IPS-18c (cell line): ENCODE measurements around the gene TMEM151B.

Experiments used
- H3K4me3 ChIP-seq: 2 replicates; pipeline ENCODE4 v1.7.0; 2013; ENCODE audit warnings: low read depth, mild to moderate bottlenecking, low read length, moderate library complexity; ENCODE audit not compliant: insufficient read depth
- H3K9me3 ChIP-seq: one replicate; pipeline ENCODE4 v1.6.1; 2013; ENCODE audit warnings: mild to moderate bottlenecking, low read length, moderate library complexity; ENCODE audit not compliant: control insufficient read depth, insufficient read depth

Gene TMEM151B

DNA sequence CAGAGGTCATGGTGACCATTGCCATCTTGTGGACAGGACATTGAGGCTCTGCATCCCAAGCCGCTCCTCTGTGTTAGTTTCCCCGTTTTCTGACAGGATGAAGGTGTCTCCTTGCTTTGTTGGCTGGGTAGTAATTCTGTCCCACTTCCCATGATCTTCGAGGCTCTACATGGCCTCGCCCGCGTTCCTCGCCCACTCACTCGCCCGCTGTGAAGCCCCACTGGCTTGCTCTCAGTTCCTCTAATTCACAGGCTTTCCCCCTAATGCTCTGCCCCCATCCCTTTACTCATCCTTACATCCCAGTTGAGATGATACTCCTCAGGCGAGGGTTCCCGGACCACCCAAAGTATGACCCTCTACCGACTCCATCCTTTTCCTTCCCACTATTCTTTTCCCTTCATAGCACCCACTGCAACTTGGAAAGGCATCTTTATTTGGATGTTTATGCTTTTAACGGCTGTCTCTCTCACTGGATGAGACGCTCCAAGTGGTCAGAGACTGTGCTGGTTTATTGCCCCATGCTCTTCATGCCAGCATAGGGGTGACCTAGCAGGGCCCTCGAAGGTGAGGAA, 12.4 kb upstream of the TMEM151B start:
- no peaks in the 10 kb centered on the region for H3K9me3 ChIP-seq
- H3K4me3 ChIP-seq, result peak overlapping the region; percentile 84

DNA sequence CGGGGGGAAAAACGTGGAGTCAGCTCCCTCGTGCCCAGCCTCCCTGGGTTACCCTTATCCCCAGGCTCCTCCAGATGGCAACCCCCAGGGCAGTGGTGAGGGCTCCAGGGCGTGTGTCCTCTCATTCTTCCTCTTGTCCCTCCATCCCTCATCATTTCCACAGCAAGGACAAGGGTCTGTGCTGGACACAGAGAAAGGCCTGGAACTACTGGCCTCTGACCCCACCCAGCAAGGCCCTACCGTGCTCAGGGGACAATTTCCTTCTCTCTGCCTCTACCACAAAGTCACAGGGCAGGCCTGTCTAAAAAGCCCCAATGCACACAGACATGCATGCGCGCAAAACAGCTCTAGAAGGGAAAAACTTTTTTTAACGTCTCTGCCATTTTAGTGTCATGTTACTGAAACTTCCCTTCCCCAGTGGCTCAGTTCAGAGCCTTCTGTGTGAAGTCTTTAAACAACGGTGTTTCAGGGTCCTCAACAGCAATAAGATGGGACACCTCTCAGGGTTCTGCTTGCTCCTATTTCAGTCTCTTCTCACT, 11.9 kb upstream of the TMEM151B start:
- Histone ChIP-seq H3K4me3 (no peak overlapping the region), H3K9me3 (no peaks in the 10 kb centered on the region)

DNA sequence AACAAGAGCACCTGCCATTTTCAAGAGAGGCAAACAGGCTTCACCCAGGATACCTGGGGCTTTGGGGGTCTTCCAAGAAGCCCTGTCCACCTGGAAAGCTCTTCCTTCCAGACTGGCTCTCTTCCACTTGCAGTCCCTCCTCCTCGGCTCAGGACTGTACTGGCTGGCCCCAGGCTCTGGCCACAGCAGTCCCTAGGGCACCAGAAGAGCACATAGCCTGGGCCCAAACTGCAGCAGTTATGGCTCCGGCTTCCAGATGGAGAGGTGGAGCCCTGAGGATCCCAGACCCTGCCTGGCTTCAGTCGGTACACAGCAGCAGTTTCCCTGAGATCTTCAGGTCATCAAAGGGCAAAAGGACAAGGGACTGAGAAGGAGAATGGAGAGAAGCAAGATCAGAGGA, 11.3 kb upstream of the TMEM151B start:
- no peaks in the 10 kb centered on the region for H3K9me3 ChIP-seq
- H3K4me3 ChIP-seq, result no peak overlapping the region

DNA sequence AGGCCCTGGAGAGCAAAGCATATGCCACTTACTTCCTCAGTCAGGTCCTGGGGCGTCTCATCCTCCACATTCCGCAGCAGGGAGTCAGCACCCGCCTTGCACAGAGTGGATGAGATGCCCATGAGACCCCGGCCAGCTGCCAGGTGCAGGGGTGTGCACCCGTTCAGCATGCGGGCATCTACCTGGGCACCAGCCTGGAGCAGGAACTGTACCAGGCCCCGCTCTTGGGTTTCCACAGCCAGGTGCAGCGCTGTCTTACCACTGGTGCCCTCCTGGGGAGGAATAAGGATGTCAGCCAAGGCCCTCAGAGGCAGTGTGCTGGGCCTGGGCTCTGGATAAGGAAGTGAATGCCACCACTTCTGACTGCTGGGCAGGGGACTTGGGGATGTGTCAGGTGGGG, 10.2 kb upstream of the TMEM151B start:
- H3K9me3 ChIP-seq, result no peaks in the 10 kb centered on the region

DNA sequence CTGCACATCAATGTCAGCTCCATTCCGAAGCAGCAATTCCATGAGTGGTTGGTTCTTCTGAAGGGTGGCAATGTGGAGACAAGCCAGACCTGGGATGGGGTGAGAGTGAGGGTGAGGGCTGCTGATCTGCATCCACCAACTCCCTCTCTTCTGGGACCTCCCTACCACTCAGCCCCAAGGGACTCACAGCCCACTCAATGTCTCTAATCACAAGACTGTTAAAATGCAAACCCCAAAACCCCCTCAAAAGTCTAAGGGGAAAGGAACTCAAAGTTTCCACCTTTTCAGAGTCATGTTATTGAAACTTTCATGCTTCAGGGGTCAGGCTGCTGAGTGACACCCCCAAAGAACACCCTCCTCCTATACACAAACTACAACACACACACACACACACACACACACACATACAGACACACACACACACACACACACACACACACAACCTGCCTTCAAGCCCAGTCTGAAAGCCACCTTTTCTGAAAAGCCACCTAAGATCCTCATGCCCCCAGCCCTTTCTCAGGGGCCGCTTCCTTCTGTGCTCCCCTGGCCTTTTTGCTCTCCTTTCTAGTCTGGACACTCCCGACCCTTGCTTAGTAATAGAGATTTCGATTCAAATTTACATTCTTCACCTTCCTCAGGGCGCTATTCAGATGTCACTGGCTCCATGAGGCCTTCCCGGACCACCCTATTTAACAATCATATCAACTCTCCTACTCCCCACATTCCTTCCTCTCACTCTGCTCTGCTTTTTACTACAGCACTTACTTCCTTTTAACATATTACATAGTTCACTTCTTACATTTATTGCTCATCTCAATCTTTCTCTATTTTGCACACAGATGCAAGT, 9.6 kb upstream of the TMEM151B start:
- no peak overlapping the region for H3K4me3 ChIP-seq

More for the DNA sequence above, 10.2 kb upstream of the TMEM151B start:
- H3K4me3 ChIP-seq, result no peak overlapping the region

DNA sequence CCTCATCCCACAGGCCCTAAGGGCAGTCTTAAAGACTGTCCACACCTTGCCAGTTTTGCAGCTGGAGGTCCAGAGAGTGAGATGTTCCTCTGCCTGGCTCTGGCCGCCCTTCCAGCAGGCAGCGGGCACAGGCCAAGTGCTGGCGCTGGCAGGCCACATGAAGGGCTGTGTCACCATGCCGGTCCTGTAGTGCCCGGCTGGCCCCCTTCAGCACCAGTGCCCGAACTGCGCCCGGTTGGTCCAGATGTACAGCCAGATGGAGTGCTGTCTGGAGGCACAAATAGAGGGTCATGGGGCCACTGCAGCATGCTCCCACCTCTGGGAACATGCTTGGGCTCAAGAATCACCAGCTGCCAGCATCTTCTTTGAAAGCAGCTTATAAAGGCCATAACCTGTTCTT, 8.7 kb upstream of the TMEM151B start:
- Histone ChIP-seq H3K9me3 (no peaks in the 10 kb centered on the region), H3K4me3 (no peak overlapping the region)

More for the DNA sequence above, 9.6 kb upstream of the TMEM151B start:
- no peaks in the 10 kb centered on the region for H3K9me3 ChIP-seq

DNA sequence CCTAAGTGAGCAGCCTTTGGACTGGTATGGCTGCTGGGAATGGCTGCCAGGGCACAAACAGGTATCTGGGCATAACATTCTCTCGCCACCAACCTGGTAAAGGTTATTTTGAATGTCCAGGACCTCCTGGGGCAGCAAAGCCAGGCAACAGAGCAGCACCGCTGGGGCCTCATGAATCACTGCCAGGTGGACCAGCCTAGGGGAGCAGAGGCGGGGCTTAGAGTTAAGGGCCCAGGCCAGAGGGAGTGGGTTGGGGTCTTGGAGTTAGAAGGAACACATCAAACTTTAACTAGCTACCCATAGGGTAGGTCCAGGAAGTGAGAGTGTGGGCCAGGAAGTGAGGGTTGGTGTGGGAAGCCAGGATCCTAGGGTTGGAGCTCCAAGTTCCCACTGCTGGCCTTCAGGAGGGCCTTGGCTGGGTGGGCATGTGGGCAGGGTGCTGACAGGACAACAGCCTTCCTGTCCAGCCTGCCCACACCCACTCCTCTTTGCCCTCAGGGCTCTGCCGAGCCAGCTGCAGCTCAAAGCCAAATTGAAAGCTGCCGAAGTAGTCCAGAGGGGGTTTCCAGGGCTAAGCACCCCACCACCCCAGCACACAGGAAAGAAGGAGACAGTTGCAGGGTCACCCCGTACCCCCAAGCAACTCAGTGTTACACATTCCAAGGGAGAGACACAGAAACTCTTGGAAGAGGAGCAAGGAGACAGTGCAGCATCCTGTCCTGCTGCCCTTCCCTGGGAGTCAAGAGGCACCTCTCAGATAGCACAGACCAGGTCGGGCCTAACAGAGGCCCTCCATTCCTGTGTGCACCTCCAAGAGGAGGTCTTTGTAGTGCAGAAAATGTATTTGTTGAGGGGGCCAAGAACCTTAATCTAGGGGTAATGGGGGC, 7.5 kb upstream of the TMEM151B start:
- Histone ChIP-seq H3K4me3 (peak overlapping the region; percentile 34), H3K9me3 (no peaks in the 10 kb centered on the region)

DNA sequence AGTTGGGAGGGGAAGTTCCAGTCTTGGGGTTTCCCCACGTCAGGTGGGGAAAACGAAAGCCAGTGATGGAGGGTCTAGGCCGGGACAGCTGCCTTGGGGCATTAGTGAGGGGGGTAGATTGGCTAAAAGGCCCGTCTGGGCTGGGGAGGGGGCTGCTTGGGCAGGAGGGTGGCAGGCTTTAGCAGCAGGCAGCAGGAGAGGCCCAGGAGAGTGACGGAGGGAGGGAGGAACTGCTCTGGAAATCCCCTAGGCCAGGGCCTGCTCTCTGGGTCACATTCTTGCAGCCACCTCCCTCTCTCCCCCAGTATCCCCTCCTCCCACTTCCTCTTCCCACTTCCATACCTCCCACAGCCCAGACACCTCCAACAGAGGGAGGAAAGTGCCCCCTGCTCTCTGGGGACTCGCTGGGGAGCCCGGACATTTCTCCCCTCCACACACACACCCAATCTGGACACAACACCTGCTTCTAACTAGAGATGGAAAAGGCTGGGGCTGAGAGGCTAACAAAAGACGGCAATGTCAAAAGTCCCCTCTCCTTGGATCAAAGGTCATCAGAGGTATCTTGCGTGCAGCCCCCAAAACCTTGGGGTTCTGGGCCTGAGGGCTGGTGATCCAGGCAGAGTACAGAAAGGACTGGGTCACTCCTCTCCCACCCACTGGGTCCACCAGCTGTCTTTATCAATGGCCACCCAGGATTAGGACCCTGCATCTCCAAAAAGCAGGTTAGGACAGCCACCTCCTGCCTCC, 6.7 kb upstream of the TMEM151B start:
- Histone ChIP-seq H3K9me3 (no peaks in the 10 kb centered on the region), H3K4me3 (peak overlapping the region; percentile 90)

DNA sequence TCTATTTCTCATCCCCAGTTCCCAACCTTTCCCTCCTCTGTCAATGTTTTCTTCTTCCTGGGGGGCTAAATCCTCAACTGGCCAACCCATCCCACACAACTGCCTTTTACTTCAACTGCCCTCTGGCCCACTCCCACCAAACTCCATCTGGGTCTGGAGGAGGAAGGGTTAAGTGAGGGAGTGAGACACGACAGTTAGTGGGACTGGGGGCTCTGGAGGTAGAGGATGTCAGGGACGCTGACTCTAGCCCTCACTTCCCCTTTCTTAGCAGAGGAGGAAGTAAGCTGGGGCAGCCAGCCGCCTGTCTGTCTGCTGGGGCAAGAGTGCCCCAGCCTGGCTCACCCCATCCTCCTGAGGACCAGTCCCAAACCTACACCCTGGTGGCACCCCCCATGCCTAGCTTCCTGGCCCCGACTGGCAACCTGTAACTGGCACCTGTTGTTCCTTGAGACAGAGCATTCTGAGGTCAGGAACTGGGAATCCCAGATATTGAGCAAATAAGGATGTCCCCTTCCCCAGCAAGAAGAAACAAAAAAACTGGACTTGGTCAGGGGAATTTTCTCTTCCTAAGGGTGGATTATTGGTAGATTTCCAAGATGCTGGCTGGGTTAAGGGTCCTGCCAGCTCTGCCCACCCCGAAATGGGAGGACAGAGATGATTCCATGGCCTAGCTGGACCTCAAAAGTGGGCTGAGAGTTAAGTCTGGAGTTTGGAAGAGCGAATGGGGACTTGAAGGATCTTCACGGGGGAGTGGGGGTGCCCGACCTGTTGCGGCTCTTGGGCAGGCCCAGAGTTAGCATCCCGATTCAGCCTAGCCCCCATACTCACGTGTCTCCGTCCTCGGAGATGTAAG, 5.9 kb upstream of the TMEM151B start:
- Histone ChIP-seq H3K9me3 (no peaks in the 10 kb centered on the region), H3K4me3 (peak overlapping the region; percentile 90)

DNA sequence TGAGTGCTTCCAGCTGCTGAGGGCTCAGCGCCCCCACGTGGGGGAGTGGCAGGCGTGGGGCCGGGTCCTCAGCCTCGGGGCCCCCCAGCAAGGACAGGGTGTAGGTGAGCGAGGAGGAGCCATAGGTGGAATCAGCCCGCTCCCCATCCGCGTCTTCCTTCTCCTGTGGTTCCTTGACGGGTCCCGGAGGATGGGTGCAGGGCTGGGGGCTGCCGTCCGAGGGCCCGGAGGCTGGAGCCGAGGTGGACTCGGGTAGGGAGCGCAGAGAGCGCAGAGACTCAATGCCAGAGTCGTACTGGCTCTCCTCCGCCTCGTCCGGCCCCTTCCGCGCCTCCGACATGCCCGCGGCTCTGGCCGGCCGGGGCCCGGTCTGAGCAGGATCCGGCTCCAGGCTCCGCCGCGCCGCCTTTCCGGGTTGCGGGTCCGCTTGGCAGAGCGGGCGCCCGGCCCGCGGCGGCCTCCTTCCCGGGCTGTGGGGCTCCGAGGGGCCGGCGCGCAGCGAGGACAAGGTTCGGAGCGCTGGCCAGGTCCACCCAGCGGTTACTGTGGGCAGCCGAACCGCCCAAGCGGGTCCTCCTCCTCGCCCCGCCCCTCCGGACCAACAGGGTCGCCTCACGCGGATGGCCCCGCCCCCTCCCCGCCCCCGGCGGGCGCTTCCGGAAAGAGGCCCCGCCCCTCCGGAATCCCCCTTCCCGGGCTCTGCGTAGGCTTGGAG, 5.1 kb upstream of the TMEM151B start, which contains the start of gene NFKBIE:
Gene NFKBIE (minus strand): TSS at position 545 of the 715 bp plus-strand sequence. CDS start 205 bp downstream, at position 340.
- Histone ChIP-seq H3K9me3 (no peaks in the 10 kb centered on the region), H3K4me3 (peak within 1 kb of the TSS; percentile 90)

DNA sequence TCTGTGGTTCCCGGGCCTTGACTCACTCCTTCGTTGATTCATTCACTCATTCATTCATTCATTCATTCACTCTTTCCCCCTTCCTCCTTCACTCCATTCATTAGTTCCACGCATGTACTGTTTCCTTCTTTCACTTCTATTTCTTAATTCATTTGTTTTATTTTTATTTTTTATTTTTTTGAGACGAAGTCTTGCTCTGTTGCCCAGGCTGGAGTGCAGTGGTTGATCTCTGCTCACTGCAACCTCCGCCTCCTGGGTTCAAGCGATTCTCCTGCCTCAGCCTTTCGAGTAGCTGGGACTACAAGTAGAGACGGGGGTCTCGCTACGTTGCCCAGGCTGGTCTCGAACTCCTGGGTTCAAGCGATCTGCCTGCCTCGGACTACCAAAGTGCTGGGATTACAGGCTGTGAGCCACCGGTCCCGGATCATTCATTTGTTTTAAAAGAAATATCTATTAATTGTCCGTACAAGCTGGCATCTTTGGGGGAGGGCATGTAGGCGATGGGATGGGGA, 4.5 kb upstream of the TMEM151B start:
- H3K9me3 ChIP-seq, result no peaks in the 10 kb centered on the region
- H3K4me3 ChIP-seq, result no peak overlapping the region

DNA sequence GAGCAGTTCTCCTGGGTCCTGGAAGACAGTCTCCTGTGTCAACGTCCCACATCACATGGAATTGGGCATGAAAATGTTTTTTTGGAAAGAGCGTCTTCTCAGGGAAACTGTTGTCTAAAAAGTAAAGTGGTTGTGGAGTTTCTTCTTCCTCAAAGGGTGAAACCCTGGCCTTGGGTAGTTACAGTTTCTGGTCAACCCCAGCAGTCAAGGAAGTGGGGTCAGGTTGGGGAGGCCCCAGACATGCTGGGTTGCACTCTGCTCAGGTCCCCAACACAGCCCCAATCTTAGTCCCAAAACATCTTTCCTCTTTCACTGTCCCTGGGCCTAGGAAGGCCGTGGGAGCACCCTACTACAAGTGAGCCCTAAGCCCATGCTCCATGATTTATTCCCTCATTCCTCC, 3.9 kb upstream of the TMEM151B start:
- H3K9me3 ChIP-seq, result no peaks in the 10 kb centered on the region
- H3K4me3 ChIP-seq, result no peak overlapping the region

DNA sequence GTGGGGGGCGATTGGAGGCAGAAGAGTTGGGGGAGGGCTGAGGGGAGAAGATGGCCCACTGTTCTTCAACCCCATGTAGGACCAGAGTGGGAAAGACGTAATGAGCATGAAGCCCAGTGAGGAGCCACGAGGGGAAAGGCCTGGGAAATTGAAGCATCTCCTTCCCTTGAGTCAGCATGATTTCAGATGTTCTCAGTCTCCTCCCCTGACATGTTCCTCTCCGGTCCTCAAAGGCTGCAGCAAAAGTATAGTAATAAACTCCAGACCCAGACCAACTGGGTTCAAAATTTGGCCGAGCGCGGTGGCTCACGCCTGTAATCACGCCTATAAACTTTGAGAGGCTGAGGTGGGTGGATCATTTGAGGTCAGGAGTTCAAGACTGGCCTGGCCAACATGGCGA, 3.0 kb upstream of the TMEM151B start:
- Histone ChIP-seq H3K4me3 (no peak overlapping the region), H3K9me3 (no peaks in the 10 kb centered on the region)

DNA sequence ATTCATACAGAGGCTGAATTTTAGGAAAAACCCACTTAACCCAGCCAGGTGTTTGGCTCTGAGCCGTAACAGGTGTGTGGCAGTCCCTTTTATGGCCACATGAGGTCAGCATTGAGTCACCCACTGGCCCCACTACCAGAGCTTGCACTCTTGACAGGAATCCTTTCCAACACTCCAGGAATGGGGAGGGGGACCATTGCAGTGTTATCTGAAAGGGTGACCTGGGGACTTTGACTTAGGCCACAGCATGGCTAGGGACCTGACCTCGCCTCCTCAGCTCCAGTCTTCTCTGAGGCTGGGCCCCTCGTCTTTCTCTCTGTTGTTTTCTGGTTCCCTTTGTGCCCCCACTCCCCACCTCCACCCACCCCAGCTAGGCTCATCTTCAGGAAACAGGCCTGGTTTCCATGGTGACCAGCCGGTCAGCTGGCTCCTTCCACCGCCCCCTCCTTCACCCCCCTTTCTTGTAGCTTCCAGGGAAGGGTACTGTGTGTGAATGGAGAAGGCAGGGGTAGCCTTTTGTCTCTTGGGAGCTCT, 2.1 kb upstream of the TMEM151B start:
- Histone ChIP-seq H3K9me3 (no peaks in the 10 kb centered on the region), H3K4me3 (no peak overlapping the region)
